ENCODE measurements around the gene APRT. TPM values are rescaled to one million over a fixed set of nuclear protein-coding genes. Genes with fewer than 3 reads are reported as not detected.

Gene APRT
- total RNA-seq, 1 experiment from 2014 or later = 350 TPM

DNA sequence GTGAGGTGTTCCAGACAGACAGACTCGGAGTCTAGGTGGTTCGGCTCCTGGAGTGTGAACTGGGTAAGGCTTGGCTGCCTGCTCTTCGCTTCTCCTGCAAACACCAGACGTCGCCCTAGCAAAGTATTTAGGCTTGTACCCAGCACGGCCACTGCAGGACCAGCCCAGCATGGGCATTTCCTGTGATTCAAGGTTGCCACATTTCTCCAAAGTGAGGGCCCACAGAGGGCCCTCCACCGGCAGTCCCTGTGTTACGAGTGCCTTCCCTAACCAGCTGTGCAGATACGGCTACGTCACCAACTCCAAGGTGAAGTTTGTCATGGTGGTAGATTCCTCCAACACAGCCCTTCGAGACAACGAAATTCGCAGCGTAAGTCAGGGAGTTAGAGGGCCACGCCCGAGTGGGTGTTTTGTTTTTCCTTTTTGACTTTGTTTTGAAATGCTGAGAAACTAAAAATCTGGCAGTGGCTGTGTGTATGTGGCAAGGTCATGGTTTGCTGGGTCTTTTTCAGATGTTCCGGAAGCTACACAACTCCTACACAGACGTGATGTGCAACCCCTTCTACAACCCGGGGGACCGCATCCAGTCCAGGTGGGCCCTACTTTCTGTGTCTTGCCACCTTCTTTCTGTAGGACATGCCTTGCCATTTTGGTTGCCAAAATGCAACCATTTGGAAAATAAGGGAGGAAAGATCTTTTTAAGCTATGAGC, 47.8 kb upstream of the APRT start:
- TF ChIP-seq EZH2phosphoT487 (IDR thresholded peaks at IDR 0.05; ENCODE audit: borderline replicate concordance, low read length) (no peak), EZH2 (IDR thresholded peaks at IDR 0.05; ENCODE audit: low read length, unreplicated experiment) (no peak)
- TF ChIP-seq, protein P1, sequence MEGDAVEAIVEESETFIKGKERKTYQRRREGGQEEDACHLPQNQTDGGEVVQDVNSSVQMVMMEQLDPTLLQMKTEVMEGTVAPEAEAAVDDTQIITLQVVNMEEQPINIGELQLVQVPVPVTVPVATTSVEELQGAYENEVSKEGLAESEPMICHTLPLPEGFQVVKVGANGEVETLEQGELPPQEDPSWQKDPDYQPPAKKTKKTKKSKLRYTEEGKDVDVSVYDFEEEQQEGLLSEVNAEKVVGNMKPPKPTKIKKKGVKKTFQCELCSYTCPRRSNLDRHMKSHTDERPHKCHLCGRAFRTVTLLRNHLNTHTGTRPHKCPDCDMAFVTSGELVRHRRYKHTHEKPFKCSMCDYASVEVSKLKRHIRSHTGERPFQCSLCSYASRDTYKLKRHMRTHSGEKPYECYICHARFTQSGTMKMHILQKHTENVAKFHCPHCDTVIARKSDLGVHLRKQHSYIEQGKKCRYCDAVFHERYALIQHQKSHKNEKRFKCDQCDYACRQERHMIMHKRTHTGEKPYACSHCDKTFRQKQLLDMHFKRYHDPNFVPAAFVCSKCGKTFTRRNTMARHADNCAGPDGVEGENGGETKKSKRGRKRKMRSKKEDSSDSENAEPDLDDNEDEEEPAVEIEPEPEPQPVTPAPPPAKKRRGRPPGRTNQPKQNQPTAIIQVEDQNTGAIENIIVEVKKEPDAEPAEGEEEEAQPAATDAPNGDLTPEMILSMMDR (conservative IDR thresholded peaks at IDR 0.05; ENCODE audit: low read depth, low read length) = no peak
- CTCF ChIA-PET = no interaction called here
- no peaks in the 10 kb centered on the region for H3K27me3 ChIP-seq (ENCODE audit: low read length)

DNA sequence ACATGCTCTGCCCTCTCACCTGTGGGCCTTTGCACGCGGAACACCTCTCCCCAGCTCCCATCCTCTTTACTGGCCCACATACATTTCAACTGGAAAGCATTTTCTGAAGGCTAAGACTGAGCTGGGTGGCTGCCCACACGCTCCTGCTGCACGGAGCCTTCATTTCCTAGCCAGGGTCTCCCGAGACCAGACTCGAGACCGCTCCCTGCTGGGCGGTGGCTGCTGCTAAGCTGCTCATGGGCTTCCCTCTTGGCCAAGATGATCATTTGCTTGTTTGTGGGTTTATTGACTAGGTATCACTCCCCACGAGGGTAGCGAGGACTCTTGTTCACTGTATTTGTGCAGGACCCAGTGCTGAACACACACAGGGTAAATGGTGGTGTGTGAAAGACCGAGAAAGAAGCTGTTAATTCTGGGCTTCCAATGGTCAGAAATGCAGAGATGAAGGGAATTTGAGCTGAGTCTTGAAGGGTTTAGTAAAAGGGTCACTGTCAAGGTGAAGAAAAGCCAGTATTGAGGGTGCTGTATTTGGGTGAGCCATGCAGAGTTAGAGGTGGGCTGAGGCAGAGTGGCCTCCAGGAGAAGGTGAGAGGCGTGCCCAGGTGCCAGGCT, 46.1 kb upstream of the APRT start:
- Histone ChIP-seq H3F3A (ENCODE audit: low read length, unreplicated experiment) (no peaks in the 10 kb centered on the region), H3K9me2 (replicated peaks; ENCODE audit: low read length) (no peaks in the 10 kb centered on the region), H3K9ac (ENCODE audit: low read length) (peak overlapping the region; percentile 94), H3K4me1 (ENCODE audit: insufficient read depth, low read length) (0 out of 2 replicates have a peak, but pooled peaks cover 6% of the 10 kb centered on the region), H3K4me2 (ENCODE audit: low read length) (peak overlapping the region; percentile 99), H3K9me3 (ENCODE audit: low read length) (no peaks in the 10 kb centered on the region), H3K79me2 (ENCODE audit: low read length) (peaks cover 25% of the 10 kb centered on the region), H3K27ac (ENCODE audit: low read length) (peak overlapping the region; percentile 37), H4K20me1 (ENCODE audit: low read length) (no peaks in the 10 kb centered on the region), H3K27me3 (ENCODE audit: low read length) (no peaks in the 10 kb centered on the region), H3K36me3 (ENCODE audit: low read depth, low read length) (no peaks in the 10 kb centered on the region), H3K4me3 (ENCODE audit: low read length) (peak overlapping the region; percentile 99), H2AFZ (ENCODE audit: low read length) (peak overlapping the region; percentile 95)
- BruUV-seq (replicated peaks) = TSS peak; percentile 43
- ChIA-PET CTCF (interaction anchor here (0.6 to 1.9 kb wide), 6 partner anchors 45 to 304 kb away, joined by 3 to 9 read pairs (median 4); partner anchors contain the start of gene APRT), POLR2A (ENCODE audit: unreplicated experiment) (no interaction called here)
- TF ChIP-seq, protein P1 (conservative IDR thresholded peaks at IDR 0.05; ENCODE audit: low read depth, low read length) = peak; percentile 76
- no peak for TF ChIP-seq EZH2phosphoT487 (IDR thresholded peaks at IDR 0.05; ENCODE audit: borderline replicate concordance, low read length)
- ATAC-seq (peak; percentile 74), DNase-seq (peak; percentile 67)
- intact Hi-C loops (cut with micrococcal nuclease) = no loop called here

More for the DNA sequence above, 47.8 kb upstream of the APRT start:
- H3K4me1 ChIP-seq (ENCODE audit: insufficient read depth, low read length) = 0 out of 2 replicates have a peak, but pooled peaks cover 6% of the 10 kb centered on the region
- intact Hi-C loops (cut with micrococcal nuclease) = no loop called here
- no peaks in the 10 kb centered on the region for H4K20me1 ChIP-seq (ENCODE audit: low read length)
- H3K27ac ChIP-seq (ENCODE audit: low read length) = no peak overlapping the region
- H3K36me3 ChIP-seq (ENCODE audit: low read depth, low read length) = no peaks in the 10 kb centered on the region
- no TSS peak for BruUV-seq (replicated peaks)
- no peaks in the 10 kb centered on the region for H3K9me2 ChIP-seq (replicated peaks; ENCODE audit: low read length)
- H3K79me2 ChIP-seq (ENCODE audit: low read length) = peaks cover 25% of the 10 kb centered on the region
- H3K4me2 ChIP-seq (ENCODE audit: low read length) = no peak overlapping the region
- no peak overlapping the region for H3K9ac ChIP-seq (ENCODE audit: low read length)
- no peak for DNase-seq
- ATAC-seq = no peak
- H3F3A ChIP-seq (ENCODE audit: low read length, unreplicated experiment) = no peaks in the 10 kb centered on the region
- no peak overlapping the region for H2AFZ ChIP-seq (ENCODE audit: low read length)
- POLR2A ChIA-PET (ENCODE audit: unreplicated experiment) = no interaction called here
- H3K4me3 ChIP-seq (ENCODE audit: low read length) = no peak overlapping the region
- no peaks in the 10 kb centered on the region for H3K9me3 ChIP-seq (ENCODE audit: low read length)
